ENCODE data around the gene C4orf54. TPM values are rescaled to one million over a fixed set of nuclear protein-coding genes. Genes with fewer than 3 reads are reported as not detected.

The C4orf54 gene
- total RNA-seq = not detected

- DNase-seq (ENCODE audit: low spot score) (no peak), ATAC-seq (no peak)
Observed at GRCh38 chr4:99657798-99658197, at the start of gene C4orf54. Gene C4orf54 (minus strand): TSS chr4:99657828. CDS start chr4:99654648, 3,180 bp downstream.

- DNase-seq (ENCODE audit: low spot score) (no peak), ATAC-seq (no peak)
Observed at GRCh38 chr4:99705891-99706290, 48.3 kb upstream of the C4orf54 start.

- no peak for ATAC-seq
- no peak for DNase-seq (ENCODE audit: low spot score)
Observed at GRCh38 chr4:99696801-99697200, 39.2 kb upstream of the C4orf54 start.

GRCh38 chr4:99693140-99693539 is 35.5 kb upstream of the C4orf54 start:
- ATAC-seq = no peak

GRCh38 chr4:99690990-99691389 is 33.4 kb upstream of the C4orf54 start:
- DNase-seq (ENCODE audit: low spot score) = no peak
- ATAC-seq = no peak

More at GRCh38 chr4:99693140-99693539, 35.5 kb upstream of the C4orf54 start:
- no peak for DNase-seq (ENCODE audit: low spot score)

- ATAC-seq (no peak), DNase-seq (ENCODE audit: low spot score) (no peak)
Observed at GRCh38 chr4:99690472-99690871, 32.8 kb upstream of the C4orf54 start.

GRCh38 chr4:99687120-99687519 is 29.5 kb upstream of the C4orf54 start:
- DNase-seq (ENCODE audit: low spot score) (no peak), ATAC-seq (peak; percentile 80)

GRCh38 chr4:99685234-99685633 is 27.6 kb upstream of the C4orf54 start:
- ATAC-seq = peak; percentile 72
- DNase-seq (ENCODE audit: low spot score) = peak; percentile 49

- ATAC-seq (no peak), DNase-seq (ENCODE audit: low spot score) (no peak)
Observed at GRCh38 chr4:99683895-99684294, 26.3 kb upstream of the C4orf54 start.

- peak; percentile 65 for DNase-seq (ENCODE audit: low spot score)
- peak; percentile 78 for ATAC-seq
Observed at GRCh38 chr4:99679976-99680375, 22.3 kb upstream of the C4orf54 start.

- peak; percentile 87 for DNase-seq (ENCODE audit: low spot score)
- peak; percentile 92 for ATAC-seq
Observed at GRCh38 chr4:99679204-99679603, 21.6 kb upstream of the C4orf54 start.

- DNase-seq (ENCODE audit: low spot score) = no peak
- ATAC-seq = no peak
Observed at GRCh38 chr4:99677161-99677560, 19.5 kb upstream of the C4orf54 start.

GRCh38 chr4:99670409-99671073 is 12.9 kb upstream of the C4orf54 start:
- ATAC-seq = no peak

GRCh38 chr4:99669084-99669483 is 11.5 kb upstream of the C4orf54 start:
- ATAC-seq = no peak
- DNase-seq (ENCODE audit: low spot score) = no peak

More at GRCh38 chr4:99670409-99671073, 12.9 kb upstream of the C4orf54 start:
- DNase-seq (ENCODE audit: low spot score) = no peak

- ATAC-seq (peak; percentile 46), DNase-seq (ENCODE audit: low spot score) (no peak)
Observed at GRCh38 chr4:99668472-99668871, 10.8 kb upstream of the C4orf54 start.

- DNase-seq (ENCODE audit: low spot score) (no peak), ATAC-seq (no peak)
Observed at GRCh38 chr4:99665983-99666382, 8.4 kb upstream of the C4orf54 start.

- DNase-seq (ENCODE audit: low spot score) (no peak), ATAC-seq (no peak)
Observed at GRCh38 chr4:99664716-99665115, 7.1 kb upstream of the C4orf54 start.

- ATAC-seq (no peak), DNase-seq (ENCODE audit: low spot score) (no peak)
Observed at GRCh38 chr4:99661907-99662306, 4.3 kb upstream of the C4orf54 start.

- ATAC-seq = no peak
- no peak for DNase-seq (ENCODE audit: low spot score)
Observed at GRCh38 chr4:99658666-99659065, 1.0 kb upstream of the C4orf54 start.

- DNase-seq (ENCODE audit: low spot score) (no peak), ATAC-seq (peak; percentile 26)
Observed at GRCh38 chr4:99655308-99656081, 2.1 kb downstream of the C4orf54 start.

- ATAC-seq (no peak), DNase-seq (ENCODE audit: low spot score) (no peak)
Observed at GRCh38 chr4:99654361-99654761, 3.3 kb downstream of the C4orf54 start.

GRCh38 chr4:99653916-99654315 is 3.7 kb downstream of the C4orf54 start:
- ATAC-seq (no peak), DNase-seq (ENCODE audit: low spot score) (no peak)
